H1 (cell line): Measurements from ENCODE around the gene ZCWPW2. TPM values are rescaled to one million over a fixed set of nuclear protein-coding genes. Genes with fewer than 3 reads are reported as not detected.

Source experiments
- CTCF ChIA-PET: fragments of 300-600 bp; sonication (Branson Sonifier 250); formaldehyde crosslinking; loops from one replicate; lab custom pipeline; 2021; ENCODE audit not compliant: partially characterized antibody; lab: Charles Lee
- POLR2A ChIA-PET: fragments of 300-600 bp; sonication (Branson Sonifier 250); formaldehyde crosslinking; loops from one replicate; lab custom pipeline; 2021; ENCODE audit warnings: inconsistent platforms; ENCODE audit not compliant: partially characterized antibody; lab: Charles Lee
- DNase-seq, 2 experiments: peaks; one replicate each; pipeline versions ENCODE4 v3.0.0 to v3.0.0-alpha.2; 2010 to 2022; ENCODE audit warnings: low spot score in 2 of 2, low read depth in 1 of 2, mixed read lengths in 1 of 2
- FAIRE-seq: peaks from 2 replicates; lab custom pipeline; 2011; peaks lifted over from hg19 to GRCh38; lab: Jason Lieb, UNC
- H2AFZ ChIP-seq: 2 replicates; pipeline ENCODE4 v1.8.1; 2012; ENCODE audit warnings: low read length, inconsistent platforms
- H2AK5ac ChIP-seq: 2 replicates; pipeline ENCODE4 v1.6.1; 2013; ENCODE audit warnings: low read depth, low read length
- H2BK120ac ChIP-seq: replicated peaks from 2 replicates; pipeline ENCODE3; 2013; ENCODE audit warnings: low read depth, low read length, inconsistent platforms
- H2BK12ac ChIP-seq: 2 replicates; pipeline ENCODE4 v1.6.1; 2013; ENCODE audit warnings: low read depth, low read length
- H2BK15ac ChIP-seq: 2 replicates; pipeline ENCODE4 v1.6.1; 2013; ENCODE audit warnings: low read length
- H2BK20ac ChIP-seq: 2 replicates; pipeline ENCODE4 v1.6.1; 2013; ENCODE audit warnings: low read length
- H2BK5ac ChIP-seq: 2 replicates; pipeline ENCODE4 v1.6.1; 2013; ENCODE audit warnings: low read depth, low read length
- H3K14ac ChIP-seq: 2 replicates; pipeline ENCODE4 v1.6.1; 2013; ENCODE audit warnings: inconsistent platforms; ENCODE audit not compliant: insufficient read length
- H3K18ac ChIP-seq: 2 replicates; pipeline ENCODE4 v1.6.1; 2013; ENCODE audit warnings: low read length; ENCODE audit errors: extremely low read depth
- H3K23ac ChIP-seq: 2 replicates; pipeline ENCODE4 v1.6.1; 2013; ENCODE audit warnings: inconsistent platforms; ENCODE audit not compliant: insufficient read length
- H3K23me2 ChIP-seq: 2 replicates; pipeline ENCODE4 v1.6.1; 2013; ENCODE audit warnings: low read depth, low read length
- H3K27ac ChIP-seq: 2 replicates; pipeline ENCODE4 v1.6.1; 2011; ENCODE audit warnings: low read depth, low read length, inconsistent platforms
- H3K27me3 ChIP-seq, 4 experiments: replicated peaks in 1 of 4; 1 replicate in 1 of 4; 2 replicates in 3 of 4; pipeline versions ENCODE4 v1.6.1 to v1.8.1; 2011 to 2013; ENCODE audit warnings: low read length in 3 of 4, mild to moderate bottlenecking in 3 of 4, inconsistent platforms in 2 of 4, mixed read lengths in 2 of 4, moderate library complexity in 1 of 4; ENCODE audit not compliant: control insufficient read depth in 3 of 4, insufficient read depth in 3 of 4; ENCODE audit errors: extremely low read depth in 1 of 4
- H3K36me3 ChIP-seq, 4 experiments: 2 replicates each; pipeline versions ENCODE4 v1.6.1 to v1.8.1; 2011 to 2013; ENCODE audit warnings: mild to moderate bottlenecking in 4 of 4, low read length in 3 of 4, moderate library complexity in 2 of 4, control low read depth in 1 of 4, inconsistent platforms in 1 of 4; ENCODE audit not compliant: insufficient read depth in 4 of 4, control insufficient read depth in 2 of 4
- H3K4ac ChIP-seq: replicated peaks from 2 replicates; pipeline ENCODE3; 2013; ENCODE audit warnings: low read length, low read depth, mixed read lengths, inconsistent platforms; ENCODE audit not compliant: insufficient read length
- H3K4me1 ChIP-seq, 4 experiments: replicated peaks in 1 of 4; 1 replicate in 1 of 4; 2 replicates in 3 of 4; pipeline versions ENCODE4 v1.6.1 to v1.8.1; 2011 to 2013; ENCODE audit warnings: low read length in 3 of 4, inconsistent platforms in 2 of 4, mixed read lengths in 1 of 4; ENCODE audit not compliant: insufficient read depth in 4 of 4, control insufficient read depth in 3 of 4
- H3K4me2 ChIP-seq, 2 experiments: 2 replicates each; pipeline versions ENCODE4 v1.6.1 to v1.8.1; 2011 to 2013; ENCODE audit warnings: low read depth in 2 of 2, low read length in 2 of 2, control low read depth in 1 of 2, inconsistent platforms in 1 of 2, mild to moderate bottlenecking in 1 of 2; ENCODE audit not compliant: insufficient read depth in 1 of 2
- H3K4me3 ChIP-seq, 4 experiments: fragments of 200-600, 300-600 bp in 1 of 4; sonication (generic), shearing (Covaris generic), sonication (Bioruptor Twin) in 1 of 4; 2 replicates each; pipeline versions ENCODE4 v1.5.1 to v1.8.1; 2011 to 2016; ENCODE audit warnings: low read length in 4 of 4, low read depth in 3 of 4, control low read depth in 2 of 4, inconsistent platforms in 2 of 4, mild to moderate bottlenecking in 2 of 4, mixed read lengths in 1 of 4, moderate library complexity in 1 of 4; ENCODE audit not compliant: insufficient read depth in 2 of 4; ENCODE audit errors: extremely low read depth in 1 of 4
- H3K56ac ChIP-seq: replicated peaks from 2 replicates; pipeline ENCODE3; 2013; ENCODE audit warnings: low read depth, mild to moderate bottlenecking, mixed read lengths, low read length, inconsistent platforms; ENCODE audit not compliant: insufficient read length
- H3K79me1 ChIP-seq: 2 replicates; pipeline ENCODE4 v1.6.1; 2013; ENCODE audit warnings: low read depth, low read length, control low read depth
- H3K79me2 ChIP-seq, 2 experiments: 2 replicates each; pipeline versions ENCODE4 v1.6.1 to v1.8.1; 2012 to 2013; ENCODE audit warnings: low read length in 2 of 2, mild to moderate bottlenecking in 2 of 2, inconsistent platforms in 1 of 2; ENCODE audit not compliant: insufficient read depth in 2 of 2, control insufficient read depth in 1 of 2
- H3K9ac ChIP-seq, 4 experiments: replicated peaks in 1 of 4; 1 replicate in 1 of 4; 2 replicates in 3 of 4; pipeline versions ENCODE4 v1.6.1 to v1.8.1; 2011 to 2013; ENCODE audit warnings: low read depth in 3 of 4, low read length in 3 of 4, control low read depth in 2 of 4, mild to moderate bottlenecking in 2 of 4, moderate library complexity in 2 of 4, inconsistent platforms in 1 of 4; ENCODE audit errors: extremely low read depth in 1 of 4
- H3K9me3 ChIP-seq, 2 experiments: 2 replicates each; pipeline versions ENCODE4 v1.6.1 to v1.8.1; 2012 to 2013; ENCODE audit warnings: mild to moderate bottlenecking in 2 of 2, moderate library complexity in 2 of 2, control low read depth in 1 of 2, inconsistent platforms in 1 of 2, low read depth in 1 of 2, low read length in 1 of 2, mixed read lengths in 1 of 2; ENCODE audit not compliant: insufficient read depth in 2 of 2
- H4K20me1 ChIP-seq, 2 experiments: replicated peaks in 1 of 2; 2 replicates each; pipeline versions ENCODE3 to v1.8.1; 2011 to 2013; ENCODE audit warnings: inconsistent platforms in 2 of 2, low read length in 2 of 2, mild to moderate bottlenecking in 1 of 2; ENCODE audit not compliant: insufficient read depth in 2 of 2, control insufficient read depth in 1 of 2
- H4K5ac ChIP-seq: 2 replicates; pipeline ENCODE4 v1.6.1; 2013; ENCODE audit warnings: low read length, low read depth, mixed read lengths, inconsistent platforms; ENCODE audit not compliant: insufficient read length
- H4K8ac ChIP-seq: 2 replicates; pipeline ENCODE4 v1.8.0; 2013; ENCODE audit warnings: mild to moderate bottlenecking, moderate library complexity, low read length, inconsistent platforms; ENCODE audit not compliant: insufficient read depth; ENCODE audit errors: extremely low read depth
- H4K91ac ChIP-seq: replicated peaks from 2 replicates; pipeline ENCODE3; 2013; ENCODE audit warnings: low read length, mixed read lengths, inconsistent platforms; ENCODE audit not compliant: insufficient read length
- CEBPB ChIP-seq: IDR thresholded peaks from 2 replicates; pipeline ENCODE4 v1.6.1; 2012; ENCODE audit warnings: low read depth, low read length
- SIN3A ChIP-seq, 2 experiments: IDR thresholded peaks in 1 of 2; conservative IDR thresholded peaks in 1 of 2; 2 replicates each; pipeline ENCODE4 v1.6.1; 2011 to 2012; ENCODE audit warnings: low read length in 2 of 2, improper control_type of control experiment in 1 of 2, low read depth in 1 of 2, mild to moderate bottlenecking in 1 of 2
- TAF7 ChIP-seq: optimal IDR thresholded peaks from 2 replicates; pipeline ENCODE3; 2011; ENCODE audit warnings: low read depth, mild to moderate bottlenecking, inconsistent platforms, low read length, moderate library complexity, borderline replicate concordance
- ZNF274 ChIP-seq: IDR thresholded peaks from 2 replicates; pipeline ENCODE4 v1.7.0; 2012; ENCODE audit warnings: low read length, borderline replicate concordance; ENCODE audit errors: extremely low read depth
- WGBS, 2 experiments: shearing (Covaris generic) in 1 of 2; methylation state at CpG; one replicate each; pipeline versions ENCODE4 v1.1.6 to v1.1.7; 2013 to 2015; ENCODE audit warnings: low lambda C conversion rate in 2 of 2, mixed read lengths in 2 of 2, inconsistent platforms in 1 of 2, low coverage in 1 of 2, missing lambda C conversion rate in 1 of 2; ENCODE audit not compliant: insufficient replicate concordance in 2 of 2, insufficient coverage in 1 of 2, insufficient read length in 1 of 2; ENCODE audit errors: extremely low coverage in 1 of 2, missing lambda C conversion rate in 1 of 2; 5-methylcytosine and 5-hydroxymethylcytosine counted together
- polyA plus RNA-seq, 7 experiments: library from polyadenylated mRNA; depleted of rRNA in 3 of 7; stranded (reverse) in 5 of 7; unstranded in 2 of 7; fragments of >200 nt in 5 of 7; fragments of 200-250 nt in 2 of 7; gene quantifications; 1 replicate in 5 of 7; 2 replicates in 1 of 7; 4 replicates in 1 of 7; pipeline versions ENCODE4 v1.2.1 to v1.2.3, GENCODE V29; 2011 to 2013; ENCODE audit warnings: missing spikeins in 2 of 7, mixed read lengths in 2 of 7
- total RNA-seq: library from RNA; stranded (reverse); fragmentation: NEBNext Ultra II Directional; extraction: Animal tissue kit (Norgen Biotek cat#: 25700); gene quantifications from 2 replicates; pipeline ENCODE4 v1.2.1, GENCODE V29; 2021

The ZCWPW2 gene
- total and polyA plus RNA-seq, 2 of the 8 experiments (the other 6 are each of a cell fraction or from before 2014, with no cell fraction given) = 0.11 to 0.39 TPM

DNA sequence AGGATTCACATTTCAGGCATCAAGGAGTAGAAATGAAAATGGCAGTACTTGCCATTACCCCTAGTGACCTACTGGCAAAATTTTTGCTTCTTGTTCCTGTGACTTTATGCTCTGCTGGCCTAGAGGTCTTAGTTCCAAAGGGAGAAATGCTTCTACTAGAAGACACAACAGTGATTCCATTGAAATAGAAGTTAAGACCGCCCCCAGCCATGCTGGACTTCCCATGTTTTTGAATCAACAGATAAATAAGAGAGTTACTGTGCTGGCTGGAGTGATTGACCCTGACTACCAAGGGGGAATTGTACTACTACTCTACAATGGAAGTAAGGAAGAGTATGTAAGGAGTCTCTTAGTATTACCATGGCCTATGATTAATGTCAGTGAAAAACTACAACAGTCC lies 196.3 kb downstream of the ZCWPW2 start:
- H3K27me3 ChIP-seq = no peaks in the 10 kb centered on the region
- no peak for DNase-seq
- TF ChIP-seq ZNF274 (no peak), SIN3A (conservative IDR thresholded peaks at IDR 0.05 in 1 of 2, IDR thresholded peaks at IDR 0.05 in 1 of 2; ENCODE audit: low read depth in 1 of 2, low read length in 2 of 2) (no peak), CEBPB (no peak), TAF7 (no peak)
- TF ChIP-seq, all 59 proteins: peak for 0
- Histone ChIP-seq H4K8ac (no peak overlapping the region), H2BK12ac (no peak overlapping the region), H3K4me3 (no peak overlapping the region), H2BK15ac (no peak overlapping the region), H2BK20ac (no peak overlapping the region), H3K23ac (no peak overlapping the region), H2AFZ (no peak overlapping the region), H4K91ac (no peak overlapping the region), H3K27ac (no peak overlapping the region), H3K18ac (no peak overlapping the region), H2AK5ac (no peak overlapping the region), H4K20me1 (no peaks in the 10 kb centered on the region), H3K79me1 (no peaks in the 10 kb centered on the region), H2BK120ac (no peak overlapping the region), H2BK5ac (no peak overlapping the region), H3K9me3 (peaks cover 4 to 6% of the 10 kb centered on the region in 2 experiments; a peak in 1 of 4 replicates), H3K9ac (no peak overlapping the region), H3K36me3 (no peaks in the 10 kb centered on the region), H3K56ac (no peak overlapping the region), H3K23me2 (no peaks in the 10 kb centered on the region), H3K14ac (no peak overlapping the region), H3K4ac (no peak overlapping the region), H3K4me1 (no peaks in the 10 kb centered on the region), H3K4me2 (no peak overlapping the region), H3K79me2 (no peaks in the 10 kb centered on the region), H4K5ac (no peak overlapping the region)
- 91% methylated on average over 1 of the region's 1 CpG; no CpG with 5 or more reads in 1 of the 2 experiments for WGBS, 2 experiments
- ChIA-PET POLR2A (no interaction called here), CTCF (no interaction called here)
- FAIRE-seq = no peak
